Kidney (tissue), 14 donors: ENCODE measurements around the gene CLEC10A. TPM values are rescaled to one million over a fixed set of nuclear protein-coding genes. Genes with fewer than 3 reads are reported as not detected.

Source experiments
- DNase-seq, 5 donors: peaks; one replicate each; pipeline ENCODE4 v3.0.0-alpha.2; 2013 to 2020
- FAIRE-seq: peaks from 2 replicates; lab custom pipeline; 2012; peaks lifted over from hg19 to GRCh38; lab: Jason Lieb, UNC
- H3K27ac ChIP-seq, 2 donors: one replicate each; pipeline ENCODE4 v1.7.0; 2013; ENCODE audit warnings: low read depth in 2 of 2, low read length in 2 of 2, inconsistent platforms in 1 of 2
- H3K27me3 ChIP-seq: one replicate; pipeline ENCODE4 v1.7.1; 2013; ENCODE audit warnings: low read length, inconsistent platforms; ENCODE audit not compliant: control insufficient read depth, insufficient read depth
- H3K36me3 ChIP-seq, 3 donors: one replicate each; pipeline versions ENCODE4 v1.7.0 to v1.7.1; 2013; ENCODE audit warnings: low read length in 3 of 3, control low read depth in 1 of 3, inconsistent platforms in 1 of 3; ENCODE audit not compliant: insufficient read depth in 3 of 3, control insufficient read depth in 2 of 3
- H3K4me1 ChIP-seq, 3 donors: one replicate each; pipeline versions ENCODE4 v1.7.0 to v1.7.1; 2013; ENCODE audit warnings: low read length in 3 of 3, inconsistent platforms in 1 of 3, low read depth in 1 of 3; ENCODE audit not compliant: control insufficient read depth in 2 of 3, insufficient read depth in 2 of 3
- H3K4me3 ChIP-seq, 3 donors: one replicate each; pipeline versions ENCODE4 v1.7.0 to v1.8.1; 2013; ENCODE audit warnings: low read length in 3 of 3, control low read depth in 1 of 3, inconsistent platforms in 1 of 3
- H3K9ac ChIP-seq, 3 donors: one replicate each; pipeline versions ENCODE4 v1.7.0 to v1.7.1; 2013; ENCODE audit warnings: low read length in 3 of 3, control low read depth in 1 of 3, inconsistent platforms in 1 of 3
- H3K9me3 ChIP-seq, 3 donors: one replicate each; pipeline versions ENCODE4 v1.7.0 to v1.7.1; 2013; ENCODE audit warnings: low read length in 3 of 3, control low read depth in 1 of 3, inconsistent platforms in 1 of 3; ENCODE audit not compliant: control insufficient read depth in 2 of 3, insufficient read depth in 1 of 3
- intact Hi-C: fragments of 100-400 bp; cut with DNase I; formaldehyde crosslinking; loops from one replicate; pipeline ENCODE4 v1.11.1; 2022
- polyA plus RNA-seq: library from polyadenylated mRNA; stranded (reverse); fragments of 350-450 nt; fragmentation: Illumina TruSeq; extraction: RNeasy Lipid Tissue Mini Kit (QIAGEN cat#74804); gene quantifications from one replicate; pipeline ENCODE4 v1.2.3, GENCODE V29; 2014; ENCODE audit warnings: low read depth, low replicate concordance; ENCODE audit not compliant: insufficient read depth
- total RNA-seq: library from RNA; stranded (reverse); fragmentation: NEBNext Ultra II Directional; extraction: Animal tissue kit (Norgen Biotek cat#: 25700); gene quantifications from one replicate; pipeline ENCODE4 v1.2.1, GENCODE V29; 2021
- TF ChIP-seq, protein P1 (sequence below): IDR thresholded peaks from 3 replicates; pipeline ENCODE4 v1.5.1; 2012; ENCODE audit warnings: mild to moderate bottlenecking, moderate library complexity, borderline replicate concordance; ENCODE audit not compliant: insufficient read depth; ENCODE audit errors: extremely low read depth
- donor health status: control.
- donor health status: control.
- donor health status: control.
- donor health status: control.
- donor health status: control.
- donor health status: DM: yes; HTN: yes; CAD: no.
- donor health status: Normal renal cell carcinoma (clear cell type).

Gene CLEC10A
- total and polyA plus RNA-seq, 2 donors from 2014 or later, result 1.5 to 16.1 TPM

DNA sequence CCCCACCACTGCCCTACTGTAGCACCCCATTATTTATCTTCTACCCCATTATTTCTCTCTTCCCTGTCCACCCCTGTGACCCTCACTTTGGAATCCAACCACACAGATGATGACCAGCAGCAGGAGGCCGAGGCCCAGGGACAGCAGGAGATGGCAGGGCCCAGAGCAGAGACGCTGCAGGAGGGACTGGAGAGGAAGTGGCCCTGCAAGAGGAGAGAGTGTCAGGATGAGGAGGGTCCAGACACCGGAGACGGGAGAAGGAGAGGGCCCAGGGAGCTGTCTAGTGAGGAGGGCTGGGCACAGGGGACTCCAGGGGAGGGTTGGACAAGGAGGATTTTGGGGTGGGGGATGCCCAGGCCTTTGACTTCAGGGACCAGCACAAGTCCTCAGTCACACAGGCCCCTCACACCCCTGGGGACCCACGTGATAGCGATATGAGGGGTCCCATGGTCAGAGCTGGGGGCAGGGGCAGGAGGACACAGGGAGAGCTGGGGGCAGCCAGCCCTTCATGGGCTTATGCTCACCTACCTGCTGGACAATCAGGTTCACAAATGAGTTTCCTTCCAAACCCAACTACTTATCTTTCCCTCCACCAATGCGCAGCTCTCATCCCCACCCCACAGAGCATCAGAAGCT lies 2.0 kb downstream of the CLEC10A start:
- TF ChIP-seq, protein P1, sequence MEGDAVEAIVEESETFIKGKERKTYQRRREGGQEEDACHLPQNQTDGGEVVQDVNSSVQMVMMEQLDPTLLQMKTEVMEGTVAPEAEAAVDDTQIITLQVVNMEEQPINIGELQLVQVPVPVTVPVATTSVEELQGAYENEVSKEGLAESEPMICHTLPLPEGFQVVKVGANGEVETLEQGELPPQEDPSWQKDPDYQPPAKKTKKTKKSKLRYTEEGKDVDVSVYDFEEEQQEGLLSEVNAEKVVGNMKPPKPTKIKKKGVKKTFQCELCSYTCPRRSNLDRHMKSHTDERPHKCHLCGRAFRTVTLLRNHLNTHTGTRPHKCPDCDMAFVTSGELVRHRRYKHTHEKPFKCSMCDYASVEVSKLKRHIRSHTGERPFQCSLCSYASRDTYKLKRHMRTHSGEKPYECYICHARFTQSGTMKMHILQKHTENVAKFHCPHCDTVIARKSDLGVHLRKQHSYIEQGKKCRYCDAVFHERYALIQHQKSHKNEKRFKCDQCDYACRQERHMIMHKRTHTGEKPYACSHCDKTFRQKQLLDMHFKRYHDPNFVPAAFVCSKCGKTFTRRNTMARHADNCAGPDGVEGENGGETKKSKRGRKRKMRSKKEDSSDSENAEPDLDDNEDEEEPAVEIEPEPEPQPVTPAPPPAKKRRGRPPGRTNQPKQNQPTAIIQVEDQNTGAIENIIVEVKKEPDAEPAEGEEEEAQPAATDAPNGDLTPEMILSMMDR, result no peak
- Histone ChIP-seq H3K36me3 (no peaks in the 10 kb centered on the region), H3K27me3 (no peaks in the 10 kb centered on the region), H3K4me1 (no peaks in the 10 kb centered on the region), H3K9ac (no peak overlapping the region), H3K4me3 (no peak overlapping the region), H3K9me3 (no peaks in the 10 kb centered on the region), H3K27ac (no peak overlapping the region)
- FAIRE-seq, result no peak
- intact Hi-C loops, result no loop called here
- DNase-seq, result no peak

DNA sequence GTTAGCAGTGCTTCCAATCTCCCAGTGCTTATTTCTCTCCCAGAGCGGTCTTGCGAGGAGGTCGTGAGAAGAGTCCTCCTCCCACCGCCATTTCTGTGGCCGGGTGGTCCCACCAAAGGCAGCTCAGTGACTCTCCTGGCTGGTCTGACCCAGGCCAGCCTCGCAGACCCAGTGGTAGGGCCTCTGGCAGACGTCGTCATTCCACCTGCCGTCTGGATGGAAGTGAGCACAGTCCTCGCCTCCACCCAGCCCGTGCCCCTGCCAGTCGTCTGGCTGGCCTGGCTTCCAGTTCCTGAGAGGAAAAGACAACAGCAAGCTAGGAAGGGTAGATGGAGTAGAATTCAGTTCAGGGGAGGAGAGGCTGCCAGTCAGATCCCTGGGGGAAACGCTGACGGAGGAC lies 5.1 kb downstream of the CLEC10A start:
- Histone ChIP-seq H3K36me3 (no peaks in the 10 kb centered on the region), H3K4me3 (no peak overlapping the region), H3K9me3 (no peaks in the 10 kb centered on the region), H3K9ac (no peak overlapping the region), H3K27me3 (no peaks in the 10 kb centered on the region), H3K27ac (no peak overlapping the region), H3K4me1 (no peaks in the 10 kb centered on the region)
- DNase-seq, result no peak
- no peak for FAIRE-seq
- intact Hi-C loops, result no loop called here
- TF ChIP-seq, protein P1, result no peak

DNA sequence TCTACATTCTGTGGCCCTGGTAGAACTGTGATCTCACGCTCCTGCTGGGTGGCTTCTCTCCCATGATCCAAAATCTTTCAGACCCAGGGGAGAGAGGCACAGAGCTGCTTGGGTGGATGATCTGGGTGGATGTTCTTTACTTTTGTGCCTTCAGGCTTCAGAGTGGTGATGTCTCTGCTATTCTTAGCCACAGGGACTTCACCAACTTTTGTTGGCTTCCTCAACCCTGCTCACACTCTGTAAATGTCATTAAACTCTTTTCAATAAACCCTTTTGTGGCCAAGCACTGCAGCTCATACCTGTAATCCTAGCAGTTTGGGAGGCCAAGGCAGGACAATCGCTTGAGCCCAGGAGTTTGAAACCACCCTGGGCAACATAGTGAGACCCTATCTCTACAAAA lies 7.6 kb downstream of the CLEC10A start:
- Histone ChIP-seq H3K36me3 (no peaks in the 10 kb centered on the region), H3K4me1 (no peaks in the 10 kb centered on the region), H3K27me3 (no peaks in the 10 kb centered on the region), H3K9me3 (peaks cover 0 to 2% (median 0%) of the 10 kb centered on the region in 3 donors), H3K9ac (no peak overlapping the region), H3K27ac (no peak overlapping the region), H3K4me3 (no peak overlapping the region)
- TF ChIP-seq, protein P1, result no peak
- intact Hi-C loops, result no loop called here
- FAIRE-seq (no peak), DNase-seq (no peak)

- Histone ChIP-seq H3K9ac (no peak overlapping the region), H3K36me3 (no peaks in the 10 kb centered on the region), H3K27me3 (no peaks in the 10 kb centered on the region), H3K27ac (no peak overlapping the region), H3K4me3 (no peak overlapping the region), H3K9me3 (peaks cover 0 to 2% (median 0%) of the 10 kb centered on the region in 3 donors), H3K4me1 (no peaks in the 10 kb centered on the region)
- no peak for FAIRE-seq
- TF ChIP-seq, protein P1, result no peak
- intact Hi-C loops, result no loop called here
- DNase-seq, result no peak
These were observed 9.3 kb downstream of the CLEC10A start for GRCh38 chr17:7070712-7071111.
